ENCODE measurements around the gene MAIP1.

- TF ChIP-seq, protein P1, sequence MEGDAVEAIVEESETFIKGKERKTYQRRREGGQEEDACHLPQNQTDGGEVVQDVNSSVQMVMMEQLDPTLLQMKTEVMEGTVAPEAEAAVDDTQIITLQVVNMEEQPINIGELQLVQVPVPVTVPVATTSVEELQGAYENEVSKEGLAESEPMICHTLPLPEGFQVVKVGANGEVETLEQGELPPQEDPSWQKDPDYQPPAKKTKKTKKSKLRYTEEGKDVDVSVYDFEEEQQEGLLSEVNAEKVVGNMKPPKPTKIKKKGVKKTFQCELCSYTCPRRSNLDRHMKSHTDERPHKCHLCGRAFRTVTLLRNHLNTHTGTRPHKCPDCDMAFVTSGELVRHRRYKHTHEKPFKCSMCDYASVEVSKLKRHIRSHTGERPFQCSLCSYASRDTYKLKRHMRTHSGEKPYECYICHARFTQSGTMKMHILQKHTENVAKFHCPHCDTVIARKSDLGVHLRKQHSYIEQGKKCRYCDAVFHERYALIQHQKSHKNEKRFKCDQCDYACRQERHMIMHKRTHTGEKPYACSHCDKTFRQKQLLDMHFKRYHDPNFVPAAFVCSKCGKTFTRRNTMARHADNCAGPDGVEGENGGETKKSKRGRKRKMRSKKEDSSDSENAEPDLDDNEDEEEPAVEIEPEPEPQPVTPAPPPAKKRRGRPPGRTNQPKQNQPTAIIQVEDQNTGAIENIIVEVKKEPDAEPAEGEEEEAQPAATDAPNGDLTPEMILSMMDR (IDR thresholded peaks at IDR 0.05), result no peak
- TF ChIP-seq POLR2A (IDR thresholded peaks at IDR 0.05; ENCODE audit: low read depth), result no peak
Observed at GRCh38 chr2:199958014-199958413, 2.6 kb downstream of the MAIP1 start.

Data from esophagus muscularis mucosa (tissue), 3 donors.